BE2C (cell line): ENCODE measurements around the gene PRKAR1B.

Experiments
- DNase-seq: peaks from one replicate; pipeline ENCODE4 v3.0.0-alpha.2; 2020
- H3K27me3 ChIP-seq: fragments of 250-450 bp; sonication (Bioruptor Pico); 2 replicates; pipeline ENCODE4 v1.5.1; 2020; ENCODE audit warnings: mild to moderate bottlenecking
- H3K36me3 ChIP-seq: fragments of 250-450 bp; sonication (Bioruptor Pico); 2 replicates; pipeline ENCODE4 v1.5.1; 2020; ENCODE audit warnings: mild to moderate bottlenecking
- H3K4me1 ChIP-seq: fragments of 250-450 bp; sonication (Bioruptor Pico); 2 replicates; pipeline ENCODE4 v1.5.1; 2020
- H3K4me3 ChIP-seq: 2 replicates; pipeline ENCODE4 v1.5.1; 2011; ENCODE audit warnings: low read depth, low read length
- H3K9me3 ChIP-seq: fragments of 250-450 bp; sonication (Bioruptor Pico); 2 replicates; pipeline ENCODE4 v1.5.1; 2020
- TF ChIP-seq, protein P1 (sequence below): IDR thresholded peaks from 2 replicates; pipeline ENCODE4 v1.5.1; 2012; ENCODE audit warnings: mild to moderate bottlenecking, low read depth, low read length

The PRKAR1B gene

DNA sequence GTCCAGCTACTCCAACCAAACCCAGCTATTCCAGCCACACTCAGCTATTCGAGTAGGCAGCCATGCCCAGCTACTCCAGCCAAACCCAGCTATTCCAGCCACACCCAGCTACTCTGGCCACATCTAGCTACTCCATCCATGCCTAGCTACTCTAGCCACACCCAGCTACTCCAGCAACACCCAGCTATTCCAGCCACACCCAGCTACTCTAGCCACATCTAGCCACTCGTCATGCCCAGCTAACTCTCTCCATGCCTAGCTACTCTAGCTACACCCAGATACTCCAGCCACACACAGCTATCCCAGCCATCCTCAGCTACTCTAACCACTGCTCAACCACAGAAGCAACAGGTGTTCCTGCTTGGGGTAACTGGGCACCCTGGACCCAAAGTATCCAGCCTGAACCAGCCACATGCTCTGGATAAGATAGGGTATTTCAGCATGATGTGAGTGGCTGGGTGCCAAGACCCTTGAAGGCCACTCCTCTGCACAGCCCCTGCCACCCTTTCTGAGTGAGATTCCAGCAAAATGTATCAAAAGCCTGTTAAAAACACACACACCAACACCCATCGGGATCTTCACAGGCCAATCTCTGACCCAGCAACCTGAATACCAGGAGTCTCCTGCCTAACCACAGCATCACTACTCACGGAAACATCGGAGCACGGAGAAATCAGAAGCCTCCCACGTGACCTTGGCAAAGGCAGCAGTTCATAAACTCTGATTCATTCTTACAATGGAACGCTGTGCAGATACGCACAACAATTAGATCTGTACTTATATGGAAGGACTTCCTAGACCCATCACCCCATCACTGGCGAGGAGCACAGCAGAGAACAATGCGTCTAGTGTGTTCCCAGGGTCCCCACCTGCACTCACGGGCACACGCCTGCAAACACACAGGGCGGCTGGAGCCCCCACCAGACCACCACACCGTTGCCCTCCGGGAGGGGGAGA is 52.3 kb downstream of the PRKAR1B start:
- no peaks in the 10 kb centered on the region for H3K36me3 ChIP-seq
- no peak overlapping the region for H3K4me3 ChIP-seq
- H3K9me3 ChIP-seq = no peaks in the 10 kb centered on the region
- DNase-seq = no peak
- H3K27me3 ChIP-seq = no peaks in the 10 kb centered on the region
- no peaks in the 10 kb centered on the region for H3K4me1 ChIP-seq
- TF ChIP-seq, protein P1, sequence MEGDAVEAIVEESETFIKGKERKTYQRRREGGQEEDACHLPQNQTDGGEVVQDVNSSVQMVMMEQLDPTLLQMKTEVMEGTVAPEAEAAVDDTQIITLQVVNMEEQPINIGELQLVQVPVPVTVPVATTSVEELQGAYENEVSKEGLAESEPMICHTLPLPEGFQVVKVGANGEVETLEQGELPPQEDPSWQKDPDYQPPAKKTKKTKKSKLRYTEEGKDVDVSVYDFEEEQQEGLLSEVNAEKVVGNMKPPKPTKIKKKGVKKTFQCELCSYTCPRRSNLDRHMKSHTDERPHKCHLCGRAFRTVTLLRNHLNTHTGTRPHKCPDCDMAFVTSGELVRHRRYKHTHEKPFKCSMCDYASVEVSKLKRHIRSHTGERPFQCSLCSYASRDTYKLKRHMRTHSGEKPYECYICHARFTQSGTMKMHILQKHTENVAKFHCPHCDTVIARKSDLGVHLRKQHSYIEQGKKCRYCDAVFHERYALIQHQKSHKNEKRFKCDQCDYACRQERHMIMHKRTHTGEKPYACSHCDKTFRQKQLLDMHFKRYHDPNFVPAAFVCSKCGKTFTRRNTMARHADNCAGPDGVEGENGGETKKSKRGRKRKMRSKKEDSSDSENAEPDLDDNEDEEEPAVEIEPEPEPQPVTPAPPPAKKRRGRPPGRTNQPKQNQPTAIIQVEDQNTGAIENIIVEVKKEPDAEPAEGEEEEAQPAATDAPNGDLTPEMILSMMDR = no peak

DNA sequence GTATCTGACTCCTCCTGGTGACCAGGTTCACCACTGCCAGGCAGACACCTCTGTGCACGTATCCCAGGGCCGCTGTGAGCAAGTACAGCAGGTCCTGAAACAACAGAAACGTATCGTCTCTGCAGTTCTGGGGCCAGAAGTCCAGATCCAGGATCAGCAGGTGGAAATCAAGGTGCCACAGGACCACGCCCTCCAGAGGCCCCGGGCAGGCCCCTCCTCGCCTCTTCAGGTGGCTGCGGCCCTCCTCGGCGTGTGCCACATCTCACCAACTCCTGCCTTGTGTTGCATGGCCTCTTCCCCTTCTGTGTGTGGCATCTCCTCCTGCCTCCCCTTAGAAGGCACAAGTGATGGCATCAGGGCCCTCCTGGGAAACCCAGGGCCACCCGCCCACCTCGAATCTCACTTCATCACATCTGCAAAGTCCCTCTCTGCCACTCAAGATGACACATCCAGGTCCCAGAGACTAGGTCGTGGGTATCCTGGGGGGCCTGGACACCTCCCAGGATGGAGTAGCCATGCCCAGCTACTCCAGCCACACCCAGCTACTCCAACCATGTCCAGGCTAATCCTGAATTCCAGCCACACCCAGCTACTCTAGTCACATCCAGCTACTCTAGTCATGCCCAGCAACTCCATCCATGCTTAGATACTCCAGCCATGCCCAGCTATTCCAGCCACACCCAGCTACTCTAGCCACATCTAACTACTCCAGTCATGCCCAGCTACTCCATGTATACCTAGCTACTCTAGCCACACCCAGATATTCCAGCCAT is 53.2 kb downstream of the PRKAR1B start:
- no peak for DNase-seq
- no peaks in the 10 kb centered on the region for H3K4me1 ChIP-seq
- no peaks in the 10 kb centered on the region for H3K27me3 ChIP-seq
- no peaks in the 10 kb centered on the region for H3K36me3 ChIP-seq
- TF ChIP-seq, protein P1 = no peak
- H3K9me3 ChIP-seq = no peaks in the 10 kb centered on the region; the same call in 1 of the 2 replicates
- H3K4me3 ChIP-seq = no peak overlapping the region

DNA sequence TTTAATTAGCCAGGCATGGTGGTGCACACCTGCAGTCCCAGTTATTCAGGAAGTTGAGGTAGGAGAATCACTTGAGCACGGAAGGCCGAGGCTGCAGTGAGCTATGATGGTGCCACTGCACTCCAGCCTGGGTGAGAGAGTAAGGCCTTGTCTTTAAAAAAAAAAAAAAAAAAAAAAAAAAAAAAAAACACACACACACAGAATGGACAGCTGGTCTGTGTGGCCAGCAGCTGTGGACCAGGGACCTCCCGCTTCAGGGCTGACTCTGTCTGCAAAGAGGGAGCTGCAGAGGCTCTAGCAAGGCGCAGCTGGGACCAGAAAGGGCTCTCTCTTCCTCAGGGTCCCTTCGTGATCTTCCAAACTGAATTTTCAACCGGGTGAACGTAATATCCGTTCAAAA is 54.2 kb downstream of the PRKAR1B start:
- Histone ChIP-seq H3K4me1 (no peaks in the 10 kb centered on the region), H3K27me3 (no peaks in the 10 kb centered on the region), H3K4me3 (no peak overlapping the region), H3K9me3 (no peaks in the 10 kb centered on the region; the same call in 1 of the 2 replicates), H3K36me3 (no peaks in the 10 kb centered on the region)
- TF ChIP-seq, protein P1 = no peak
- no peak for DNase-seq

DNA sequence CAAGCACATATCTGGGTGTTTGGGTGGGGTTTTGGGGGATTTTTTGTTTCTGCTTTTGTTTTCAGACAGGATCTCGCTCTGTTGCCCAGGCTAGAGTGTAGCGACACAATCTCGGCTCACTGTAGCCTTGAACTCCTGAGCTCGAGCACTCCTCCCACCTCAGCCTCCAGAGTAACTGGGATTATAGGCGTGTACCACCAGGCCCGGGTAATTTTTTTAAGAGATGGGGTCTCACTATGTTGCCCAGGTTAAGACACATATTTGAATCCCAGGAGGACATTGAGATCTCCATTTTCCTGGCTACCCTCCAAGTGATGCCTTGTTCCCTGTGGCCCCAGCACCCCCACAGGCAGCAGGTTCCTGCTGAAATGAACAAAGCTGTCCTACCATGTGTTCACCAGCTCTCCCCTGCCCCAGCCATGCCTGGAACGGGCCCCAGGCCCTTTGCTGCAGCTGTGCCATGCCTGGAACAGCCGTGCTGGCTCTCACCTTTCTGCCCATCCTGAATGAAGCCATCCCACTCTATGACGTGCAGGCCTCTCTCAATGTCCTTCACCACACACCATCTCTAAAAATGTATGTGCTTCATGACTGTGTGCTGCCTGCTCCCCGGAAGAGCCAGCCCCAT is 55.6 kb downstream of the PRKAR1B start:
- TF ChIP-seq, protein P1 = no peak
- no peaks in the 10 kb centered on the region for H3K36me3 ChIP-seq
- DNase-seq = no peak
- no peaks in the 10 kb centered on the region for H3K4me1 ChIP-seq
- no peaks in the 10 kb centered on the region; the same call in 1 of the 2 replicates for H3K9me3 ChIP-seq
- H3K4me3 ChIP-seq = no peak overlapping the region
- no peaks in the 10 kb centered on the region for H3K27me3 ChIP-seq

GRCh38 chr7:670501-671390 is 56.3 kb downstream of the PRKAR1B start:
- no peaks in the 10 kb centered on the region for H3K27me3 ChIP-seq
- no peak overlapping the region for H3K4me3 ChIP-seq
- H3K4me1 ChIP-seq = no peaks in the 10 kb centered on the region
- DNase-seq = no peak
- TF ChIP-seq, protein P1 = no peak
- no peaks in the 10 kb centered on the region for H3K36me3 ChIP-seq
- no peaks in the 10 kb centered on the region; the same call in 1 of the 2 replicates for H3K9me3 ChIP-seq
